HG02623 (cell line): ENCODE results near the gene HOXC9.

Source experiments
- ATAC-seq: cut with Tn5 transposase; IDR thresholded peaks from one replicate; pipeline ENCODE4 v1.9.1; 2021; ENCODE audit warnings: moderate library complexity; ENCODE audit not compliant: unreplicated experiment

HOXC9 gene

GRCh38 chr12:53986686-53987483 lies 13.1 kb upstream of the HOXC9 start:
- ATAC-seq = no peak

GRCh38 chr12:53987787-53988230 lies 12.2 kb upstream of the HOXC9 start:
- no peak for ATAC-seq

GRCh38 chr12:53988541-53989226 lies 11.3 kb upstream of the HOXC9 start:
- no peak for ATAC-seq

- ATAC-seq = no peak
These were observed 10.5 kb upstream of the HOXC9 start for GRCh38 chr12:53989227-53990113.

- ATAC-seq = no peak
These were observed 9.5 kb upstream of the HOXC9 start for GRCh38 chr12:53990311-53991076.

GRCh38 chr12:53991077-53991460 lies 8.9 kb upstream of the HOXC9 start:
- no peak for ATAC-seq

- ATAC-seq = no peak
These were observed 7.5 kb upstream of the HOXC9 start for GRCh38 chr12:53992377-53992889.

- ATAC-seq = no peak
These were observed 6.6 kb upstream of the HOXC9 start for GRCh38 chr12:53993162-53994008.

- ATAC-seq = no peak
These were observed 6.0 kb upstream of the HOXC9 start for GRCh38 chr12:53994009-53994263.

GRCh38 chr12:53994264-53995001 lies 5.5 kb upstream of the HOXC9 start:
- ATAC-seq = no peak

GRCh38 chr12:53995002-53995377 lies 5.0 kb upstream of the HOXC9 start:
- ATAC-seq = no peak

- ATAC-seq = no peak
These were observed 4.4 kb upstream of the HOXC9 start for GRCh38 chr12:53995378-53996239.

- no peak for ATAC-seq
These were observed 3.4 kb upstream of the HOXC9 start for GRCh38 chr12:53996240-53997203.

GRCh38 chr12:53997204-53998109 lies 2.5 kb upstream of the HOXC9 start:
- ATAC-seq = no peak

- ATAC-seq = no peak
These were observed 1.7 kb upstream of the HOXC9 start for GRCh38 chr12:53998110-53998899.
